GM21360 (cell line): ENCODE results near the gene SMAD6.

ENCODE experiments used
- ATAC-seq: cut with Tn5 transposase; IDR thresholded peaks from one replicate; pipeline ENCODE4 v1.9.1; 2021; ENCODE audit warnings: mild to moderate bottlenecking, moderate library complexity; ENCODE audit not compliant: unreplicated experiment

The SMAD6 gene

DNA sequence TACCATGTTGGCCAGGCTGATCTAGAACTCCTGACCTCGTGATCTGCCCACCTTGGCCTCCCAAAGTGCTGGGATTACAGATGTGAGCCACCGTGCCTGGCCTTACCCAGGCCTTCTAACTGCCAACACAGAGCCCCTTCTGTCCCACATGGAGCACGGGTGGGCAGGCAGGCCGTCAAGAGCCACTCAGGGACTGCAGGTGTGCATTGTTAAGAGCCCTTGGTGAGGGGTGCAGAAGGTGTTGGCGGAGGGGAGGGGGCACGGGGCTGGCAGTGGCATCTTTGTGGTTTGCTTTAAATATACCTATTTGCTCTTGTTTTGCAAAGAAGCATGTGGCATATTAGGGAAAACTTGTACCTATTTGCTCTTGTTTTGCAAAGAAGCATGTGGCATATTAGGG lies 37.3 kb downstream of the SMAD6 start:
- ATAC-seq, result no peak

DNA sequence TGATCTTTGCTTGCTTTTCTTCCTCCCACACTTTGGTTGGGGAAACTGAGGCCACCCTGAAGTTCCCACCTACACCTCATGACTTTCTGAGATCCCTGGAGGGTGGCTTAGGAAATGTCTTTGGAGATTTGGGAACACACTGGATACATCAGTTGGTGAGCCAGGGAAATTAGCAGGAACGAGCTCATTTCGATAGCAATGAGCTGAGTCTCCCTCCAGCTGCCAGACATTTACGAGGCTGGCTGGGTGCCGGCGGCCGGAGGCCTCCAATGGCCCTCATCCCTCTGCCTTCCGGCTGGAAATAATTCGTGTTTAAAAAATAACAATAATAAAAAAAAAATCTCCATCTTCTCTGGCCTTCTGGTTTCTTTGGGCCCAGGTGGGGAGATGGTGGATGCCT lies 38.8 kb downstream of the SMAD6 start:
- ATAC-seq, result no peak

DNA sequence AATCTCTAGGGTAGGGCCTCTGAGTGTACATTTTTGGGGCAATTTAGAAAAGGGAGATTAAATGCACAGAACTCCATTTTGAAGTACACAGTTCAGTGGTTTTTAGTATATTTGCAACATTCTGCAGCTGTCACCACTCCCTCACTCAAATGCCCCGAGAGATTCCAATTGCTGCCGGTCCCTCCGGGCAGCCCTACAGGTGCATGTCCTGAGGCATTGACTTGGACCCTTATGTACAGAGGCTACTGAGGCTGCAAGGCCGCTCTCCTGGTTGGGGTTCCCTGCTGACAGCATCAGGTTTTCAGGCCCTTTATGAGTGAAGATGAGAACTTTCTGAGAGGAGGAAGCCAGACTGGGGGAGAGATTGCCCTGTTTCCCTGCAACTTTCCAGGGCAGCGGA lies 39.6 kb downstream of the SMAD6 start:
- no peak for ATAC-seq

DNA sequence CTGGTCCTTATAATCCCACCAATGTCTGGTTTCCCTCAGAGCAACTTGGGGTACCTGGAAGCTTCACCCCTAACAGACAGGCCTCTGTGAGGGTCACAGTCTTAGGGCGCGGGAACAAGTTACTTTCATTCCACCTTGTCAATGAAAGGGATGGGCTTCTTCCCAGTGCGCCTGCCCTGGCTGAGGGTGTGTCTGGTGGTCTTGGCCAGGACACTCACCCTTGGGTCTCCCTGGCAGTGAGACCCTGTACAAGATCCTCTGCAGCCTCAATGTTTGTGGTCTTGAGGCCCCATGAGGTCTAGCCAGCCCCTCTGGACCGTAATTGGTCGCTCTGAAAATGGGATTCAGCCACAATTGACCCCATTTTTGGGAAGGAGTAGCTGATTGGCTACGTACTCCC lies 40.2 kb downstream of the SMAD6 start:
- no peak for ATAC-seq

DNA sequence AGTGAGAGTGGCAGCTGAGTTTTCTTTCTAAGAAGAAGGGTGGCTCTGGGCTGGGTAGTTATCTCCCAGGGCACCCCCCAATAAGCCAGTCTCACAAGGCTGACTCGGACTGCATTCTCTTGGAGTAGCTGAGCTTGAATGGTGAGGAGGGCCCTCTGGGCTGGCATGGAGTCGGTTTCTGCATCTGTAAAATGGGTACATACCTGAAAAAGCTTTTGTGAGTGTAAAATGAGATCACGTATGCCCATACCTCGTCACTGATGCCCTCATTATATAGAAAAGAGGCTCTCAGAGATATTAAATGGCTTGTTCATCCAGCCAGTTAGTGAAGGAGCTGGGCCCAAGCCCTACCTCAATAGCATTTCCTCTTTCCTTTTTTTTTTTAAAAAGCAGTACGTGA lies 41.2 kb downstream of the SMAD6 start:
- no peak for ATAC-seq

DNA sequence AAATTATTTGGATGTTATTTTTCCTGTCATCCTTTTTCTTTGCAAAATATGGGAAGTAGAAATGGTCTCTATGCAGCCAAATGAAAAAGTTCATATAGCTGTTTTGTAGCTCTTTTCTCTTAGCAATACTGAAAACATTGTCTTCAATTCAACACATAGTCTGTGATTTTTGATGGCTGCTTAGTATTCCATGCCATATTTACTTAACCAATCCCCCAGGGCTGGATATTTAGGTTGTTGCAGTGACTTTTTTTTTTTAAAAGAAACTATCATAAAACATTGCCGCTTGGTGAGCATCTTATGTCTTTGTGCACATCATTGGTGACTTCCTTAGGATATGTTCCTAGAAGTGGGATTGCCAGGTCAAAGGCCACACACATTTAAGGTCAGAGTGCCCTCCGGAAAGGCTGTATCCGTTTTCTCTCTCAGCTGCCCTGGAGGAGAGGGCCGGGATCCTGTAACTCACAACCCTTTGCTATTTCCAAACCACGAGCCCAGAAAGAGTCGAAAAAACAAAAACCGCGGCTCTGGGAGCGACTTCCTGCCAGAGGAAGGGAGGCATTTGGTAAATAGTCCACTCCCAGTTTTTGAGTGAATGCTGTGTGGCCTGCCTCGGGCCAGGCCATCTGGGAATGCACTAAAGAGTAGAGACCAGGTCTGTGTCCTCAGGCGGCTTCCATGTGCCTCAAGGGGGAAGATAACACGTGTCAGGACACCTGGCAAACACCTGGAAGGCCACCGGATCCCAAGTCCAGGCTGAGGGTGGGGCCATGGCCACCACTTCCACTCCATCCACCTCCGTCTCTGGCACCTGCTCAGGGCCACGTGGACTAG lies 41.9 kb downstream of the SMAD6 start:
- no peak for ATAC-seq

DNA sequence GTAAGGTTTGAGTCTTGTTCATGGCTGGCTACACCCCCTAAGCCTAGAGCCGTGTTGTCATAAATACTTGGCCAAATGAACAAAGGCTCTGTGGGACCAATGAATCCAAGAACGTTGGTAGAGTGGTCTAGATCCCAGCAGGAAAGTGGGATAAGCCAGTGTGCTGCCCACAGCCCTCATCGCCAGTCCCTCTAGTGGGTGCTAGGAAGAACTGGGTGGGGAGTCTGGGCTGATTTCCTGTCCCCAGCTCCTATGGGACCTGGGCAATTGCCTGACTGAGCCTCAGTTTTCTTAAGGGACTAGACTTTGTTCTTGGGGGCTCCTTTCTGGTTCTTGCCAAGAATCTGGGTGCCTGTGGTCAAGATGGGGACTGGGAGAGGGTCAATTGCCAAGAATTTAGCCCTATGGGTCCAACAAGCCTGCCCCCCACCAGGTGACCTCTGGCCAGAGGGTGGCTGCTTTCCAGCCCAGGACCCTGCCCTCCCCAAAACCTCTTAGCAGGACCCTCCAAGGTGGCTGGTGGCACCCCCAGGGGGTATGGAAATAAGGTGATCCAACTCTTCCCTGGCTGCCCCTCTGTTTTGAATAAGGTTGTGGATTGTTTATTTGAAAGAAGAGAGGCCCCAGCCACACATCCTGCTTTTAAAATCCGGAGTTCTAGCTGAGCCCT lies 42.7 kb downstream of the SMAD6 start:
- no peak for ATAC-seq

DNA sequence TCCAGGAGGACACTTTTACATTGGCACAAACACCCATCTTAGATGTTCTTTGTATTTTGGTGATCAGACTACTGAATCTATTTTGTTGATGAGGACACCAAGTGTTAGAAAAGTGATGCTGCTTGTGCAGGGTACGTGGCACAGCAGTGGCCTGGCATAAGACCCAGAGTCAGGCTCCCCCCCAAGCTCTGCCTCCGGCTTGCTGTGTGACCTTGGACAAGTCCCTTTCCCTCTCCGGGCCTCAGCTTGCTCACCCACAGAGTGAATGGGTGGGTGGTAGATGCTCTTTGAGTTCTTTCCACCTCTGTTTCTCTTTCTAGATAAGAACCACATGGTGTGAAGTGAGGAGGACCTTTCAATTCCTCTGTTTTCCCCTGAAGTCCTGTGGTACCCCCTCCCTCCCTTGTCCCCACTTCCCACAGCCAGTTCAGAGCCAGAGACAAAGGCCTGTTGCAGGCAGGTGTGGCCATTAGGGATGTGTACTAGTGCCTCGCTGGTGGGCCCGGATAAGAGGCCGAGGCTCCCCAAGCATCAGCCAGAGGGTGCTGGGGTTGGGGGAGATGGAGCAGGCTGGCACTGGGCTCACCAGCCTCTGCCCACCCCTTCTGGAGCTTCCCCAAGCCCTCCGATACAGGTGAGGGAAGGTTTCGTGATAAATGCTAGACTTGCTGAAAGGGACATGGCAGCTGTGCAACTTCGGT lies 43.6 kb downstream of the SMAD6 start:
- ATAC-seq, result no peak

DNA sequence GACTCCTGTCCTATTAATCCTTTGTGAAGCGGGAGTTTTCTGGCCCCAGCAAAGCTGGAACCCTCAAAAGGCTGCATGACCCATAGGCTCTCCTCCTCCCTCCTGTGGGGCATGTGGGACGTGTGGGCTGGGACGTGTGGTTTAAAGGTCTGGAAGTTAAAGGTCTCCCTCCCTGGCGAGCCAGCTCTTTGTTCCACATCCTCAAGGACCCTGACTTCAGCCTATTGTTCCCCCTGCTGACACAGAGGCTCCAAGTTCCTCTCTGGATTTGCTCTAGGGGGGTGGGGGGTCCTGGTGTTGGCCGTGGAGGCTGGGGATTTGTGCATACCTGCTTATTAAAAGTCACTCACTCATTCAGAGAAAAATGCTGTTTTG lies 44.2 kb downstream of the SMAD6 start:
- ATAC-seq, result no peak

DNA sequence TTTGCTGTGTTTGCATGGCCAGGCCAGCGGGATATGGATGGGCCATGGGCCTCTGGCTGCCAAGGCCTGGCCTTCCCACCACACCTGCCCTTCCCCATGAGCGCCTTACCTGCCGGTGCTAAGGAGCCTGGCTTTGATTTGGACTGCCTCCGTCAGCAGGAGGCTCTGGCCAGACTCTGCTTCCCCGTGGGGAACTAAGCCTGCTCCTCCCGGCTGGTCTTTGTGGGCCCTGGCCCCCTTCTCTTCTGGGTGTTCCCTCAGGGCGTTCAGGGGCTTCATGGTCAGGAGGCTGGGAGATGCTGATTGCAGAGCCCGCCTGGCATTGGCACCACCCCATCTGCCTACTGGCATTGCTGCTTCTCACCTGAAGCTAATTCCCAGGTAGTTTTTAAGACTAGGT lies 45.2 kb downstream of the SMAD6 start:
- ATAC-seq, result no peak

DNA sequence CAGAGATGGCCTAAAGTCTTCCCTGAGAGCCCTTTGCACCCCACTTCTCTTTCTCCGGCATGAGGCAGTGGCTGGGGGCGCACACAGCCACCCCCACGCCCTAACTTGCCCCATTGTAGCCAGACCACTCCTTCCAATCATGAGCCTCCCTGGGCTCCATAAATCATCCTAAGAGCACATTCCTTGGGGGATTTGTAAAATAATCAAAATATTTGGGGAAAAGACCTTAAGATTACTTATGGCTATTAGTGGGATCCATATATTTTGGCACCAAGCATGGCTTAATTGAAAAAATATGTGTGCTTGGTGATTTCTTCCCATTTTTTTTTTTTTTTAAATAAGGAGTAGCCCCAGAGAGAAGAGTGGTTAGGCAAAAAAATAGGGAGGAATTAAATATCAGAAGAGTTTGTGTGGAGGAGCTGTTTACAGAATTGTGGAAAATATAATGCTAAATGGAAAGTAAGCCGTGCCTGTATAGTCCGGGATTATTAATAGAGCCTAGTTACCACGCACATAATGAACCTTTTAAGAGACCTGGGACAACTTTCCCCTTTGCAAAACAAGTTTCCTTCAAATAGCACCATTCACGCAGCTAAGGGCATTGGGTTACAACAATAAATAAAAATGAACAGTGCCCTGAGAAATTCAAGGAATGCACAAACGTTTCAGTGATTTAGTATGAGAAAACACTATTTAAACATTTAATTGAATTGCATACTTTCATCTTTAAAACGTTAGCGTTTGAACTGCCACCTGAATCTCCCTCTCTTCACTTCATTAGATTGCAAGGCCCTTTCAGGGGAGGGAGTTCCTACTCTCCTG lies 46.1 kb downstream of the SMAD6 start:
- ATAC-seq, result no peak

DNA sequence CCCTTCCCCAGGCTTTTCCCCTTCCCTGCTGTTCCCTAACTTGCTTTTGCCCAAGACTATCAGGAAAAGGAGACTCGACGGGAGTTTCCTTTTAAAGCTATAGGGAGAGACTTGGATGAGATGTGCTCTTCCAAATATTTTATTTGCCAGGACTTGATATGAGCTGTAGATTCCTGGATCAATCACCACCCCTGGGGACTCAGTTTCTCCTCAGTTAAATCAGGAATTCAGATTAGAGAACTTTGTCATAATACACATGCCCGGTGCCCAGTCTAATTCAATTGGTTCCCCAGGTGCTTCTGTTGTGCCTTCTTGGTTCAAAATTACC lies 46.6 kb downstream of the SMAD6 start:
- no peak for ATAC-seq

DNA sequence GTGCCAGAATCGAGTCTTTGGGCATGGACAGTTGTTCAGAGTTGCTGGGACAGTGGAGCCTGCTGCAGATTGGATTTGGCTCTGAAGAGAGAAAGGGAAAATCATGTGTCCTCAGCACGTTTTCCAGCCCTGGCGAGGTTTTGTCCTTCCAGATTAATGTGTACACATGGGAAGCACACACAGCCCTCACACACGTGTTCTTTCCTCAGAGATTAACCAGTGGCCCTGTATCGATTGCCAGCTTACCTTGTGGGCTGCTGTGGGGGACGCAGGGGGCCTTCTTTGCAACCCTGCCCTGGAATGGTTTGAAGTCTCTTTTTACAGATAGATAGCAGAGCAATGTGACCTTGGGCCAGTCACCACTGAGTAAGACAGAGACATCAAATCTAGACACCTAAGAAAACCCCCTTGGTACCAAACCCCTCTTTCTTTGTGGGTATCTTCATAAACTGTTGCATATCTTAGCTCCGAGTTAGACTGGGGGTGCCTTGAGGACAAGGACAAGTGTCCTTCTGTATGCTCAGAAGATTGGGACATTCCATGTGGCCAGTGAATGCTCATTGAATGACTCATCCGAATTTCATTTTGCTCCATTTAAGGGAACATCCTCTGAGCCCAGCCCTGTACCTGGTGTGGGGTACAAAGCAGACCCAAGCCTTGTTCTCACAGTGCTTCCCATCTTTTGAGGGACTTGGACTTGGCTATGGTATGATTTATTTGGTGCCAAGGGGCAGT lies 48.0 kb downstream of the SMAD6 start:
- no peak for ATAC-seq

DNA sequence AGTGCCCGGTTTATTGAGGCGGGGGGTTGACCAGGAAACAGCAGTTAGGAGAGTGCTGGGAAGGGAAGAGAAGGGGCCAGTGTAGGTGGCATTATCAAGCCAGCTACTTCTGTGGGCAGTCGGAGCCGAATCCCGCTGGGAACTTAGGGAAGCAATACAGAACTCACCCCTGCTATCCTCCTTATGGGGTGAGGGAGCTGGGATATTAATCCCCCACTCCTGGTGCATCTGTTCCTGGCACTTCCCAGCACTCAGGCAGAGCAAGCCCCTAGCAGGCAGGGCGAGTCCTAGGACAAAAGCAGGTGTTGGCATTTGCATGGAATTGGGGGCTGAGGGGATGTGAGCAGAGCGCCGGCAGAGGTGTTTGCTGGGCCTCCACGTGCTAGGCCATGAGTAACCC lies 48.6 kb downstream of the SMAD6 start:
- no peak for ATAC-seq

DNA sequence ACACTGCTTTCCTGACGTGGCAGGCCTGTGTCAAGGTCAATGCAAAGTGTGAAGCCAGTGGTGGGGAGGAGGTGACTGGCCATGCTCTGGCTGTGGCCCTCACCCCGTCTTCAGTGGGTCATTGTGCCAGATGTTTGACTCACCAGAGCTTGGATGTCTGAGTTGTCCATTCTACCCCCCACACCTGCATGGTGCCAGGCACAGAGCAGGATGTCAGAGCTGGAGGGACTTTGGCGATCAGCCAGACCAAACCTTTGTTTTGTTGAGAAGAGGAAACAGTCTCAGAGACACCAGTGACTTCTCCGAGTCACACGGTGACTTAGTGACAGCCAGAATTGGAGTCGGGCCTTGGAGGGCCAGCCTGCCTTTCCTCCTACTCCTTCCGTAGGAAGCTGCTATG lies 49.5 kb downstream of the SMAD6 start:
- no peak for ATAC-seq

DNA sequence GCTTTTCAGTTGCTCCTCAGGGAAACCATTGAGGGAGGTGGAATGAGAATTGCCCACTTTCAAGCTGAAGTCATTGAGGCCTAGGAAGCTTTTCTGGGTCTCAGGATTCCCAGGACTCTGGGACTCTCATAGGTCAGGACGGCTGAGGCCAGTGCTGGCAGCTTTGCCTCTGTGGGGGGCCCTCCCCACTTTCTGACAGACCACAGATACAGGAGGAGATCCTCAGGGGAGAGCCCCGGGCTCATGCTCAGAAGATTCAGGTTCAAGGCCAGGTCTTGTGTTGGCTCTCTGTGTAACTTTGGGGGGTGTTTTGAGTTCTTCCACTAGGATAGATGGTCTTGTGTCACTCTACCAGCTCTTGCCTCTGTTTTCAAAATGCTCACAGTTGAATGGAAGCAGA lies 50.0 kb downstream of the SMAD6 start:
- no peak for ATAC-seq

DNA sequence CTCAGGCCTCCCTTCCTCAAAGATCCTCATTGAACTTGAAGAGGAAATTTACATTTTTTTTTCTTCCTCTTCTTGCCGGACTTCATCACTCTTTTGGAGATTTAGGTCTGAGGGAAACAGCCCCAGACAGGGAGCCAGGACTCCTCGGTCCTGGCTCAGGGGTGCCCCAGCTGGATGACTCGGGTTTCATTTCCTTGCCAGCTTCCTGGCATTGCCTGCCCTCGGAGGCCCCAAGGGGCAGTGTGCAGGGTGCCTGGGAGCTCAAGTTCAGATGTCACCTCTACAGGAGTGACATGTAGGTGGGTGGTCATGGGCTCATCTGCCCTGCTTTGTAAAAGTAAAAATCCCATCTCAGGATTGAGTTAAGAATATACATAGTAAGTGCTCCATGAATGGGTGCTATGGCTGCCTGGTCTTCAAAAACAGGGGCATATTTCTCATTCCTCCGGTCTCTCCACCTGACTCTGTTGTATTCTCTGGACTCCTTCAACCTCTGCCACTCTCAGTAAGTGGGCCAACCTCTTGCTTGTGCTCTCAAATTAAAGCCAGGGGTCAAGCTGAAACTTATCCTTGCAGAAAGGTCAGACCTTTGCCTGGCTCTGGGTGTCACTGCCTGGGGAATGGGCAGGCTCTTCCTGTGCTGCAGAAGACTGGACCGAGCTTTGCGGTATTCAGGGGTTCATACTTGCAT lies 51.8 kb downstream of the SMAD6 start:
- ATAC-seq, result no peak

DNA sequence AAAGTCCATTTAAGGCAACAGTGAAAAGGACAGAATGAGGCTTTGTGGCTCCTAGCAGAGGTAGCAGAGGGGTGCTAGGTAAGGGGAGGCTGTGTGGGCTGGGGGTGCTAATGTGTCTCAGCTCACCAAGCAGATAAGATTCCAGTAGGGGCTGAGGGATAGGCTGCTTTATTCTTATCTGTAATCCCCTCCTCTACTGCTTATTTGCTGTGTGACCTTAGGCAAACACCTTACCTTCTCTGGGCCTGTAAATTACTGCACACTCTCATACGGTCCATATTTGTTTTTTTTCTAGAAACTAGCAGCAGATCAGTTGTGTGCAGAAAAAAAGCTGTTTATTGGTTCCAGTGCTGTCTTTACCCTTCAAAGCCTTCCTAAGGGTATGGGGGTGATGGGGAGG lies 52.8 kb downstream of the SMAD6 start:
- ATAC-seq, result no peak

DNA sequence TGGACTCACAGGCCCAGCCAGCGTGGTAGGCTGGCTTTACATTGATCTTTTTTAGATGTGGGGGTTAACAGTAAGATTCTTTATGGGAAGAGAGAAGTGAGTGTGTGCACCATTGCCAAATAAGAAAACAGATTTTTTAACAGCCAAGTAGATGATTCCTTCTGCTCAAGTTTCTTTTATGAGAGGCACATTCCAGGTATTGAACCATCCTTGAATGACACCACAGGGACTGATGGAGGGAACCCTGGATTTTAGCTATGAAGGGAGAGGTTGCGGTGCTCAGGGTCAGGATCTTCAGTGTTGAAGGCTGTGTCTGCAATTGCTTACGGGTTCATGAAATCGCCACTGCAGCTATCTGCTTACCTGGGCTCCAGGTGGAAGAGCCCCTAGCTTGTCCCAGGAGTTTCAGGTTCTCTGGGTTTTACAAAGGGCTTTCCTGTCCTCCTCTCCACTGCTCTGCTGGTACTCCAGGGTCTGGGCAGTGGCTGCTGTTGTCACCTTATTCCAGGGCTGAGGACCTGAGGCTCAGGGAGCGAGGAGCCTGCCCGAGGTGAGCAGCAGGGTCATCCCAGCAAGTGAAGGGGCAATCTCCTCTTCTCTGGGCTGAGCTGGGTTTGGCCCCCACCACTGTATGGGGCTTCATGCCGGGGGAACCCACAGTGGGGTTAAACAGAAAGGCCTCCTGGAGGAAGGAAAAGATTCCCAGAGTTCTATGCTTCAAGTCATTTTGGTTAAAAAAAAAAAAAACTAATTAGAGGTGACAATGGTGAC lies 53.4 kb downstream of the SMAD6 start:
- ATAC-seq, result no peak
